B cell (primary cell): ENCODE results near the gene CENPX.

Experiments used
- CTCF ChIP-seq: fragments of 200-600 bp; IDR thresholded peaks from one replicate; pipeline ENCODE4 v1.8.0; 2022; ENCODE audit warnings: antibody characterized with exemption, mild to moderate bottlenecking
- EZH2 ChIP-seq: IDR thresholded peaks from 2 replicates; pipeline ENCODE4 v1.6.1; 2012; ENCODE audit warnings: borderline replicate concordance, low read depth, mild to moderate bottlenecking, moderate library complexity, low read length; ENCODE audit not compliant: insufficient read depth, poor library complexity, severe bottlenecking

GRCh38 chr17:82000803-82001570 lies 21.7 kb downstream of the CENPX start:
- TF ChIP-seq CTCF (no peak), EZH2 (no peak)
